Measurements from ENCODE around the gene ZCCHC7. TPM values are rescaled to one million over a fixed set of nuclear protein-coding genes. Genes with fewer than 3 reads are reported as not detected.

Gene ZCCHC7
- total and polyA plus RNA-seq, 4 donors, result 3.3 to 9.7 (median 7.6) TPM

DNA sequence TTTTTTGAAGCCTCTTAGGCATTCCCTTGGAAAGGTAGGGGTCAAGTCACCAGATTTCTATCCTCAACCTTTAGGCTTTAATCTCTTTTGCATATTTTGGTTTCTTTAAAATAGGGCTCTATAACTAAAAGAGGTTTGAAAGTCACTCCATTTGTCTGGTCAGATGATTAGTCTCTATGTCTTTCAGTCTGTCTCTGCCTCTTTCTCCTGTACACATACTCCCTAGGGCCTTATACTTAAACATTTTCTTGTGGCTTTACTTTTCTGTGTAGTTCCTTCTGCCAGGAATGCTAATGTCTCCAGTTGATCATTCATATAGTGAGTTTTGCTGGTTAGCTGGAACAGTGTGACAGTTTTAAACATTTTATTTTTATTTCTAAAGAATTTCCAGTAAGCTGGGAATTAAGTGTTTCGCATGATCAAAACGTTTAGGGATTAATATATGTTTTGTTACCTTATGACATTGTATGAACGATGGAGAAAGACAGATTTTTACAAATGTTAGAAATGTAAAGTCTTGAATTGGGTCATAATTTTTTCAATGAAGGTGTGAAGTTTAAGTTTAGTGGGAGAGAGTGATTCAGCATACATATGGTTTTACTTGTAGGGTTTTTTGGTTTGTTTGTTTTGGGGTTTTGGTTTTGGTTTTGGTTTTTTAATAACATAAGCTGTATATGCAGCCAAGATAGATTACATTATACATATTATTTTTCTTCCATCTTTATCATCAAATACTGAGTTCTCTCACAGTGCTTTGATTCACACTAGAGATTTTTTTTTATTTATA, 90.6 kb downstream of the ZCCHC7 start:
- H3K4me1 ChIP-seq (ENCODE audit: control insufficient read depth in 4 of 4, insufficient read depth in 4 of 4, low read length in 3 of 4), result no peaks in the 10 kb centered on the region
- TF ChIP-seq FOXA1 (IDR thresholded peaks at IDR 0.05) (no peak), FOXA2 (IDR thresholded peaks at IDR 0.05) (no peak), YY1 (IDR thresholded peaks at IDR 0.05) (no peak), SP1 (IDR thresholded peaks at IDR 0.05) (no peak), ZBTB33 (IDR thresholded peaks at IDR 0.05) (no peak), GABPA (IDR thresholded peaks at IDR 0.05 in 1 of 2, conservative IDR thresholded peaks at IDR 0.05 in 1 of 2) (no peak), JUND (IDR thresholded peaks at IDR 0.05) (no peak), HNF4G (IDR thresholded peaks at IDR 0.05) (no peak), EGR1 (IDR thresholded peaks at IDR 0.05; ENCODE audit: low read depth in 2 of 2) (no peak), TAF1 (conservative IDR thresholded peaks at IDR 0.05) (no peak), NR2F2 (IDR thresholded peaks at IDR 0.05) (no peak), ATF3 (IDR thresholded peaks at IDR 0.05) (no peak)
- WGBS, result 89% methylated on average over 3 of the region's 3 CpGs

GRCh38 chr9:37212435-37212834, 92.1 kb downstream of the ZCCHC7 start:
- Histone ChIP-seq H3K4me3 (ENCODE audit: low read depth in 1 of 3, low read length in 3 of 3) (no peak overlapping the region), H3K9ac (ENCODE audit: low read depth in 1 of 2, low read length in 2 of 2) (no peak overlapping the region), H3K4me1 (ENCODE audit: control insufficient read depth in 4 of 4, insufficient read depth in 4 of 4, low read length in 3 of 4) (no peaks in the 10 kb centered on the region), H3K9me3 (ENCODE audit: control insufficient read depth in 4 of 4, low read length in 3 of 4) (no peaks in the 10 kb centered on the region), H3K27ac (ENCODE audit: low read depth in 1 of 2, low read length in 2 of 2) (no peak overlapping the region), H3K36me3 (ENCODE audit: control insufficient read depth in 4 of 4, insufficient read depth in 3 of 4, low read depth in 1 of 4, low read length in 3 of 4) (no peaks in the 10 kb centered on the region), H3K27me3 (ENCODE audit: control insufficient read depth in 4 of 4, insufficient read depth in 4 of 4, low read length in 3 of 4) (no peaks in the 10 kb centered on the region)
- WGBS, result 95% methylated on average over 2 of the region's 2 CpGs
- DNase-seq (ENCODE audit: low spot score), result no peak
- TF ChIP-seq FOXA1 (IDR thresholded peaks at IDR 0.05) (no peak), TAF1 (conservative IDR thresholded peaks at IDR 0.05) (no peak)

More for the DNA sequence above, 90.6 kb downstream of the ZCCHC7 start:
- peaks cover 0 to 3% (median under 1%) of the 10 kb centered on the region in 4 donors for H3K36me3 ChIP-seq (ENCODE audit: control insufficient read depth in 4 of 4, insufficient read depth in 3 of 4, low read depth in 1 of 4, low read length in 3 of 4)
- H3K9me3 ChIP-seq (ENCODE audit: control insufficient read depth in 4 of 4, low read length in 3 of 4), result no peaks in the 10 kb centered on the region
- DNase-seq (ENCODE audit: low spot score), result no peak
- no peaks in the 10 kb centered on the region for H3K27me3 ChIP-seq (ENCODE audit: control insufficient read depth in 4 of 4, insufficient read depth in 4 of 4, low read length in 3 of 4)
- no peak overlapping the region for H3K4me3 ChIP-seq (ENCODE audit: low read depth in 1 of 3, low read length in 3 of 3)
- H3K9ac ChIP-seq (ENCODE audit: low read depth in 1 of 2, low read length in 2 of 2), result no peak overlapping the region
- H3K27ac ChIP-seq (ENCODE audit: low read depth in 1 of 2, low read length in 2 of 2), result no peak overlapping the region

DNA sequence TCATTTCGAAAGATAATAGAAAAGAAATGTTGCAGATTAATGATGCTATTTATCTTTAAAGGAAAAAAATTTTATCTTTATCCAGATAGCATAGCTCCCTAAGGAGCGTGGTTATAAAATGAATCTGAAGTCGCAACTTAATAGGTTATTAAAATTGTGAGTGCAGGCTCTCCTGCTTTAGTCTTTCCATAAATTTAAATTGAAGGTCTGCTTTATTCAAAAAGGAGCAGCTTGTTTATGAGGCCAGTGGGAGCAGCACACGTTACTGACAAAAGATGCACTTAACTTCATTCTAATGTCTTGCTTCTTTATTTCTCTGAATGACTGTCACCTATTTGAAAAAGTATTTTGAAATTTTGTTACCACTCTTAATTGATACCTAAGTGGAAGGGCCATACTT, 95.0 kb downstream of the ZCCHC7 start:
- no peak for DNase-seq (ENCODE audit: low spot score)
- Histone ChIP-seq H3K36me3 (ENCODE audit: control insufficient read depth in 4 of 4, insufficient read depth in 3 of 4, low read depth in 1 of 4, low read length in 3 of 4) (no peaks in the 10 kb centered on the region), H3K4me3 (ENCODE audit: low read depth in 1 of 3, low read length in 3 of 3) (no peak overlapping the region), H3K27me3 (ENCODE audit: control insufficient read depth in 4 of 4, insufficient read depth in 4 of 4, low read length in 3 of 4) (no peaks in the 10 kb centered on the region), H3K9me3 (ENCODE audit: control insufficient read depth in 4 of 4, low read length in 3 of 4) (no peaks in the 10 kb centered on the region), H3K27ac (ENCODE audit: low read depth in 1 of 2, low read length in 2 of 2) (no peak overlapping the region), H3K9ac (ENCODE audit: low read depth in 1 of 2, low read length in 2 of 2) (no peak overlapping the region), H3K4me1 (ENCODE audit: control insufficient read depth in 4 of 4, insufficient read depth in 4 of 4, low read length in 3 of 4) (no peaks in the 10 kb centered on the region)
- TF ChIP-seq, protein P1, sequence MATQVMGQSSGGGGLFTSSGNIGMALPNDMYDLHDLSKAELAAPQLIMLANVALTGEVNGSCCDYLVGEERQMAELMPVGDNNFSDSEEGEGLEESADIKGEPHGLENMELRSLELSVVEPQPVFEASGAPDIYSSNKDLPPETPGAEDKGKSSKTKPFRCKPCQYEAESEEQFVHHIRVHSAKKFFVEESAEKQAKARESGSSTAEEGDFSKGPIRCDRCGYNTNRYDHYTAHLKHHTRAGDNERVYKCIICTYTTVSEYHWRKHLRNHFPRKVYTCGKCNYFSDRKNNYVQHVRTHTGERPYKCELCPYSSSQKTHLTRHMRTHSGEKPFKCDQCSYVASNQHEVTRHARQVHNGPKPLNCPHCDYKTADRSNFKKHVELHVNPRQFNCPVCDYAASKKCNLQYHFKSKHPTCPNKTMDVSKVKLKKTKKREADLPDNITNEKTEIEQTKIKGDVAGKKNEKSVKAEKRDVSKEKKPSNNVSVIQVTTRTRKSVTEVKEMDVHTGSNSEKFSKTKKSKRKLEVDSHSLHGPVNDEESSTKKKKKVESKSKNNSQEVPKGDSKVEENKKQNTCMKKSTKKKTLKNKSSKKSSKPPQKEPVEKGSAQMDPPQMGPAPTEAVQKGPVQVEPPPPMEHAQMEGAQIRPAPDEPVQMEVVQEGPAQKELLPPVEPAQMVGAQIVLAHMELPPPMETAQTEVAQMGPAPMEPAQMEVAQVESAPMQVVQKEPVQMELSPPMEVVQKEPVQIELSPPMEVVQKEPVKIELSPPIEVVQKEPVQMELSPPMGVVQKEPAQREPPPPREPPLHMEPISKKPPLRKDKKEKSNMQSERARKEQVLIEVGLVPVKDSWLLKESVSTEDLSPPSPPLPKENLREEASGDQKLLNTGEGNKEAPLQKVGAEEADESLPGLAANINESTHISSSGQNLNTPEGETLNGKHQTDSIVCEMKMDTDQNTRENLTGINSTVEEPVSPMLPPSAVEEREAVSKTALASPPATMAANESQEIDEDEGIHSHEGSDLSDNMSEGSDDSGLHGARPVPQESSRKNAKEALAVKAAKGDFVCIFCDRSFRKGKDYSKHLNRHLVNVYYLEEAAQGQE (IDR thresholded peaks at IDR 0.05), result no peak
- TF ChIP-seq FOXA1 (IDR thresholded peaks at IDR 0.05) (no peak), FOXA2 (IDR thresholded peaks at IDR 0.05) (no peak), YY1 (IDR thresholded peaks at IDR 0.05) (no peak), GABPA (IDR thresholded peaks at IDR 0.05 in 1 of 2, conservative IDR thresholded peaks at IDR 0.05 in 1 of 2) (no peak), TAF1 (conservative IDR thresholded peaks at IDR 0.05) (no peak), RXRA (IDR thresholded peaks at IDR 0.05) (no peak)
- TF ChIP-seq, protein P2, sequence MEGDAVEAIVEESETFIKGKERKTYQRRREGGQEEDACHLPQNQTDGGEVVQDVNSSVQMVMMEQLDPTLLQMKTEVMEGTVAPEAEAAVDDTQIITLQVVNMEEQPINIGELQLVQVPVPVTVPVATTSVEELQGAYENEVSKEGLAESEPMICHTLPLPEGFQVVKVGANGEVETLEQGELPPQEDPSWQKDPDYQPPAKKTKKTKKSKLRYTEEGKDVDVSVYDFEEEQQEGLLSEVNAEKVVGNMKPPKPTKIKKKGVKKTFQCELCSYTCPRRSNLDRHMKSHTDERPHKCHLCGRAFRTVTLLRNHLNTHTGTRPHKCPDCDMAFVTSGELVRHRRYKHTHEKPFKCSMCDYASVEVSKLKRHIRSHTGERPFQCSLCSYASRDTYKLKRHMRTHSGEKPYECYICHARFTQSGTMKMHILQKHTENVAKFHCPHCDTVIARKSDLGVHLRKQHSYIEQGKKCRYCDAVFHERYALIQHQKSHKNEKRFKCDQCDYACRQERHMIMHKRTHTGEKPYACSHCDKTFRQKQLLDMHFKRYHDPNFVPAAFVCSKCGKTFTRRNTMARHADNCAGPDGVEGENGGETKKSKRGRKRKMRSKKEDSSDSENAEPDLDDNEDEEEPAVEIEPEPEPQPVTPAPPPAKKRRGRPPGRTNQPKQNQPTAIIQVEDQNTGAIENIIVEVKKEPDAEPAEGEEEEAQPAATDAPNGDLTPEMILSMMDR (IDR thresholded peaks at IDR 0.05; ENCODE audit: low read depth, low read length, missing input control), result no peak
- WGBS, result 97% methylated on average over 4 of the region's 4 CpGs
